IMR-90 (cell line): Measurements from ENCODE around the gene TAF10. TPM values are rescaled to one million over a fixed set of nuclear protein-coding genes. Genes with fewer than 3 reads are reported as not detected.

ENCODE experiments used
- ATAC-seq: fragments of 200-7000 bp; cut with Tn5 transposase; 2 replicates; pipeline ENCODE4 v1.9.1; 2020; ENCODE audit warnings: low read depth, mild to moderate bottlenecking, moderate library complexity
- BruUV-seq: library from RNA; stranded (reverse); fragments of 400-500 nt; replicated peaks from 2 replicates; lab custom pipeline; 2021; lab: Mats Ljungman, UMichigan
- CTCF ChIA-PET: fragments of 300-600 bp; formaldehyde crosslinking; extraction: SDS; loops from one replicate; lab custom pipeline; 2021; ENCODE audit warnings: antibody characterized with exemption; lab: Yijun Ruan, JAX
- POLR2A ChIA-PET: fragments of 300-600 bp; sonication (Branson Sonifier 250); formaldehyde crosslinking; loops from one replicate; lab custom pipeline; 2022; ENCODE audit warnings: antibody characterized with exemption; ENCODE audit not compliant: unreplicated experiment; lab: Charles Lee
- DNase-seq: peaks from one replicate; pipeline ENCODE4 v3.0.0; 2013
- H2AFZ ChIP-seq: replicated peaks from 2 replicates; pipeline ENCODE3; 2013; ENCODE audit warnings: low read length, mild to moderate bottlenecking; ENCODE audit not compliant: poor library complexity
- H2AK5ac ChIP-seq: 2 replicates; pipeline ENCODE4 v1.6.1; 2013; ENCODE audit warnings: low read depth, low read length, inconsistent platforms
- H2AK9ac ChIP-seq: replicated peaks from 2 replicates; pipeline ENCODE3; 2013; ENCODE audit warnings: mild to moderate bottlenecking, low read depth, low read length, moderate library complexity; ENCODE audit not compliant: poor library complexity
- H2BK120ac ChIP-seq: 2 replicates; pipeline ENCODE4 v1.6.1; 2013; ENCODE audit warnings: low read depth, low read length, inconsistent platforms
- H2BK15ac ChIP-seq: 3 replicates; pipeline ENCODE4 v1.6.1; 2013; ENCODE audit warnings: low read depth, low read length, inconsistent platforms
- H2BK20ac ChIP-seq: 2 replicates; pipeline ENCODE4 v1.6.1; 2013; ENCODE audit warnings: low read depth, mild to moderate bottlenecking, inconsistent platforms, low read length, moderate library complexity
- H2BK5ac ChIP-seq: 2 replicates; pipeline ENCODE4 v1.6.1; 2013; ENCODE audit warnings: mild to moderate bottlenecking, low read depth, low read length, inconsistent platforms; ENCODE audit not compliant: poor library complexity, severe bottlenecking
- H3K14ac ChIP-seq: replicated peaks from 2 replicates; pipeline ENCODE4 v1.6.1; 2013; ENCODE audit warnings: low read depth, low read length, inconsistent platforms
- H3K18ac ChIP-seq: 2 replicates; pipeline ENCODE4 v1.6.1; 2013; ENCODE audit warnings: low read depth, low read length, control low read depth
- H3K23ac ChIP-seq: 2 replicates; pipeline ENCODE4 v1.6.1; 2013; ENCODE audit warnings: low read depth, low read length, inconsistent platforms
- H3K27ac ChIP-seq: 2 replicates; pipeline ENCODE4 v1.5.1; 2013; ENCODE audit warnings: mild to moderate bottlenecking, control low read depth, low read length; ENCODE audit not compliant: insufficient read depth
- H3K27me3 ChIP-seq: 2 replicates; pipeline ENCODE4 v1.6.1; 2013; ENCODE audit warnings: low read length; ENCODE audit not compliant: control insufficient read depth, insufficient read depth
- H3K36me3 ChIP-seq: 2 replicates; pipeline ENCODE4 v1.6.1; 2013; ENCODE audit warnings: low read length, mixed read lengths; ENCODE audit not compliant: control insufficient read depth, insufficient read depth
- H3K4ac ChIP-seq: 2 replicates; pipeline ENCODE4 v1.6.1; 2013; ENCODE audit warnings: low read depth, low read length, inconsistent platforms
- H3K4me1 ChIP-seq: 2 replicates; pipeline ENCODE4 v1.6.1; 2013; ENCODE audit warnings: low read length, mixed read lengths; ENCODE audit not compliant: control insufficient read depth, insufficient read depth
- H3K4me2 ChIP-seq: 2 replicates; pipeline ENCODE4 v1.6.1; 2013; ENCODE audit warnings: low read depth, mild to moderate bottlenecking, control low read depth, low read length, moderate library complexity
- H3K4me3 ChIP-seq: 2 replicates; pipeline ENCODE4 v1.5.1; 2013; ENCODE audit warnings: low read depth, mild to moderate bottlenecking, control low read depth, low read length, moderate library complexity; ENCODE audit not compliant: insufficient read depth
- H3K56ac ChIP-seq: 2 replicates; pipeline ENCODE4 v1.6.1; 2013; ENCODE audit warnings: low read length, inconsistent platforms; ENCODE audit not compliant: insufficient read depth; ENCODE audit errors: extremely low read depth
- H3K79me1 ChIP-seq, 2 experiments: 2 replicates each; pipeline ENCODE4 v1.6.1; 2013; ENCODE audit warnings: low read length in 2 of 2, inconsistent platforms in 1 of 2, low read depth in 1 of 2
- H3K9ac ChIP-seq: 2 replicates; pipeline ENCODE4 v1.6.1; 2013; ENCODE audit warnings: low read depth, low read length, control low read depth
- H3K9me1 ChIP-seq: 2 replicates; pipeline ENCODE4 v1.6.1; 2013; ENCODE audit warnings: low read length, inconsistent platforms; ENCODE audit not compliant: insufficient read depth
- H3K9me3 ChIP-seq: 2 replicates; pipeline ENCODE4 v1.6.1; 2013; ENCODE audit warnings: low read length; ENCODE audit not compliant: control insufficient read depth, insufficient read depth
- H4K20me1 ChIP-seq: 2 replicates; pipeline ENCODE4 v1.6.1; 2013; ENCODE audit warnings: low read length, inconsistent platforms; ENCODE audit not compliant: insufficient read depth
- H4K5ac ChIP-seq: 2 replicates; pipeline ENCODE4 v1.6.1; 2013; ENCODE audit warnings: mild to moderate bottlenecking, low read depth, low read length, control low read depth
- H4K8ac ChIP-seq, 2 experiments: 2 replicates each; pipeline ENCODE4 v1.6.1; 2013; ENCODE audit warnings: low read depth in 2 of 2, low read length in 2 of 2, control low read depth in 1 of 2, inconsistent platforms in 1 of 2
- H4K91ac ChIP-seq: 2 replicates; pipeline ENCODE4 v1.6.1; 2013; ENCODE audit warnings: low read depth, low read length, inconsistent platforms; ENCODE audit not compliant: insufficient read depth
- BHLHE40 ChIP-seq: fragments of 150-350 bp; IDR thresholded peaks from 2 replicates; pipeline ENCODE4 v1.6.1; 2016; ENCODE audit warnings: mild to moderate bottlenecking, low read depth, low read length
- CEBPB ChIP-seq: IDR thresholded peaks from 2 replicates; pipeline ENCODE4 v1.6.1; 2012; ENCODE audit warnings: low read depth, low read length, improper control_type of control experiment
- CHD1 ChIP-seq: IDR thresholded peaks from 2 replicates; pipeline ENCODE4 v1.6.1; 2012; ENCODE audit warnings: low read depth, low read length, improper control_type of control experiment
- FOS ChIP-seq: fragments of 150-350 bp; IDR thresholded peaks from 2 replicates; pipeline ENCODE4 v1.6.1; 2016; ENCODE audit warnings: low read depth, low read length
- MAFK ChIP-seq: IDR thresholded peaks from 2 replicates; pipeline ENCODE4 v1.6.1; 2012; ENCODE audit warnings: low read depth, low read length, improper control_type of control experiment
- MAZ ChIP-seq: IDR thresholded peaks from 2 replicates; pipeline ENCODE4 v1.6.1; 2012; ENCODE audit warnings: low read depth, mild to moderate bottlenecking, low read length, improper control_type of control experiment, moderate library complexity, borderline replicate concordance
- MXI1 ChIP-seq: IDR thresholded peaks from 2 replicates; pipeline ENCODE4 v1.6.1; 2012; ENCODE audit warnings: low read depth, mild to moderate bottlenecking, low read length, moderate library complexity, borderline replicate concordance
- NFE2L2 ChIP-seq: fragments of 150-350 bp; IDR thresholded peaks from 2 replicates; pipeline ENCODE4 v1.6.1; 2016; ENCODE audit warnings: low read depth, mild to moderate bottlenecking, low read length
- POLR2A ChIP-seq: IDR thresholded peaks from 2 replicates; pipeline ENCODE4 v1.6.1; 2012; ENCODE audit warnings: mild to moderate bottlenecking, low read depth, low read length
- RAD21 ChIP-seq: IDR thresholded peaks from 2 replicates; pipeline ENCODE4 v1.6.1; 2012; ENCODE audit warnings: low read length, improper control_type of control experiment
- RCOR1 ChIP-seq: IDR thresholded peaks from 2 replicates; pipeline ENCODE4 v1.6.1; 2012; ENCODE audit warnings: mild to moderate bottlenecking, low read length, improper control_type of control experiment; ENCODE audit not compliant: insufficient replicate concordance
- RFX5 ChIP-seq: IDR thresholded peaks from 2 replicates; pipeline ENCODE4 v1.8.0; 2012; ENCODE audit warnings: low read depth, mild to moderate bottlenecking, low read length, moderate library complexity
- SMC3 ChIP-seq: fragments of 150-350 bp; IDR thresholded peaks from 2 replicates; pipeline ENCODE4 v1.6.1; 2016; ENCODE audit warnings: low read depth, mild to moderate bottlenecking, antibody characterized with exemption, low read length, moderate library complexity
- WGBS, 2 experiments: methylation state at CpG; one replicate each; pipeline versions ENCODE4 v1.1.5 to v1.1.7; 2013; ENCODE audit warnings: missing lambda C conversion rate in 2 of 2; ENCODE audit not compliant: insufficient read length in 1 of 2; ENCODE audit errors: extremely low coverage in 2 of 2; 5-methylcytosine and 5-hydroxymethylcytosine counted together
- dilution Hi-C: fragments of 300-500 bp; cut with HindIII; formaldehyde crosslinking; loops from one replicate; pipeline ENCODE4 v1.14.3; 2018; ENCODE audit warnings: low sequenced_read_pairs; ENCODE audit not compliant: unreplicated experiment
- in situ Hi-C: fragments of 300-500 bp; cut with MboI; formaldehyde crosslinking; loops from 3 replicates; pipeline ENCODE4 v1.14.3; 2019; ENCODE audit warnings: low sequenced_read_pairs, inconsistent platforms, mixed read lengths
- intact Hi-C: fragments of 100-400 bp; cut with micrococcal nuclease; formaldehyde crosslinking; loops from 2 replicates; pipeline ENCODE4 v1.10.0; 2022
- polyA plus RNA-seq, 3 experiments: library from polyadenylated mRNA; depleted of rRNA; stranded (reverse); fragments of >200 nt; gene quantifications; 2 replicates each; pipeline ENCODE4 v1.2.3, GENCODE V29; 2012; ENCODE audit warnings: low replicate concordance in 1 of 3
- total RNA-seq: library from RNA; depleted of rRNA; stranded (reverse); fragments of >200 nt; gene quantifications from 2 replicates; pipeline ENCODE4 v1.2.3, GENCODE V29; 2012
- TF ChIP-seq, protein P1 (sequence below): conservative IDR thresholded peaks from 2 replicates; pipeline ENCODE4 v1.5.1; 2012; ENCODE audit warnings: mild to moderate bottlenecking, low read depth, low read length, improper control_type of control experiment
- TF ChIP-seq, protein P2 (sequence below): fragments of 150-350 bp; IDR thresholded peaks from 2 replicates; pipeline ENCODE4 v1.6.1; 2016; ENCODE audit warnings: low read depth, mild to moderate bottlenecking, low read length, moderate library complexity, borderline replicate concordance
- TF ChIP-seq, protein P3 (sequence below): fragments of 150-350 bp; IDR thresholded peaks from 2 replicates; pipeline ENCODE4 v1.6.1; 2017; ENCODE audit warnings: mild to moderate bottlenecking, antibody characterized with exemption, low read length, low read depth

TAF10 gene
- total and polyA plus RNA-seq, 2 of the 4 experiments (the other 2 are of a cell fraction): 18.6 to 132 TPM

DNA sequence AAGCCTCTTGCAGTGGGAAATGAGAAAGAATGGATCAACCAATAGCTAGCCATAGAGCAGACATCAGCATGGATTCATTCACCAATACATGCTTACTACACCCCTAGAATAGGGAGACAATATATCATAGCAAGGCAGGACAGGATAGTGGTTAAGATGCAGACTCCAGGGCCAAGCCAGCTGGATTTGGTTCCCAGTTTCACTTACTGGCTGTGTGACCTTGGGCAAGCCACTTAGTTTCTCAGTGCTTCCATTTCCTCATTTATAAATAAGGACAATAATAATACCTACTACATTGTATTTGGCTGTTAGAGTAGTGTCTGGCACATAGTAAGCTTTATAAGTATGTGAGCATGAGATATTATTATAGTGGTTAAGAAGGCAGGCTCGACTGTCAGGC lies 36.5 kb upstream of the TAF10 start:
- Histone ChIP-seq H2BK120ac (no peak overlapping the region), H2BK20ac (no peak overlapping the region), H3K18ac (no peak overlapping the region), H3K27ac (no peak overlapping the region), H3K9me3 (no peaks in the 10 kb centered on the region), H2AFZ (no peak overlapping the region), H3K14ac (no peak overlapping the region), H3K36me3 (peaks cover 4% of the 10 kb centered on the region; the same call in 1 of the 2 replicates), H3K4me3 (no peak overlapping the region), H3K56ac (no peak overlapping the region), H4K20me1 (peaks cover 7% of the 10 kb centered on the region; the same call in 1 of the 2 replicates), H3K27me3 (0 out of 2 replicates have a peak, but pooled peaks cover 4% of the 10 kb centered on the region), H4K8ac (no peak overlapping the region), H3K4ac (no peak overlapping the region), H3K9me1 (peaks cover 29% of the 10 kb centered on the region), H2BK15ac (no peak overlapping the region), H3K4me1 (peaks cover 16% of the 10 kb centered on the region), H2BK5ac (no peak overlapping the region), H3K79me1 (peaks cover 5 to 39% of the 10 kb centered on the region in 2 experiments; a peak in 3 of 4 replicates), H4K91ac (no peak overlapping the region), H3K9ac (no peak overlapping the region), H2AK9ac (no peak overlapping the region), H3K23ac (0 out of 2 replicates have a peak overlapping the region, but pooled peaks have one; percentile 26), H3K4me2 (no peak overlapping the region), H2AK5ac (no peak overlapping the region), H4K5ac (no peak overlapping the region)
- TF ChIP-seq NFE2L2 (no peak), SMC3 (no peak), CHD1 (no peak), MXI1 (no peak), RAD21 (no peak), BHLHE40 (no peak), FOS (no peak), RCOR1 (no peak), CEBPB (no peak), MAFK (no peak), RFX5 (no peak), POLR2A (no peak), MAZ (no peak)
- TF ChIP-seq, protein P1, sequence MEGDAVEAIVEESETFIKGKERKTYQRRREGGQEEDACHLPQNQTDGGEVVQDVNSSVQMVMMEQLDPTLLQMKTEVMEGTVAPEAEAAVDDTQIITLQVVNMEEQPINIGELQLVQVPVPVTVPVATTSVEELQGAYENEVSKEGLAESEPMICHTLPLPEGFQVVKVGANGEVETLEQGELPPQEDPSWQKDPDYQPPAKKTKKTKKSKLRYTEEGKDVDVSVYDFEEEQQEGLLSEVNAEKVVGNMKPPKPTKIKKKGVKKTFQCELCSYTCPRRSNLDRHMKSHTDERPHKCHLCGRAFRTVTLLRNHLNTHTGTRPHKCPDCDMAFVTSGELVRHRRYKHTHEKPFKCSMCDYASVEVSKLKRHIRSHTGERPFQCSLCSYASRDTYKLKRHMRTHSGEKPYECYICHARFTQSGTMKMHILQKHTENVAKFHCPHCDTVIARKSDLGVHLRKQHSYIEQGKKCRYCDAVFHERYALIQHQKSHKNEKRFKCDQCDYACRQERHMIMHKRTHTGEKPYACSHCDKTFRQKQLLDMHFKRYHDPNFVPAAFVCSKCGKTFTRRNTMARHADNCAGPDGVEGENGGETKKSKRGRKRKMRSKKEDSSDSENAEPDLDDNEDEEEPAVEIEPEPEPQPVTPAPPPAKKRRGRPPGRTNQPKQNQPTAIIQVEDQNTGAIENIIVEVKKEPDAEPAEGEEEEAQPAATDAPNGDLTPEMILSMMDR: no peak
- TF ChIP-seq, protein P2, sequence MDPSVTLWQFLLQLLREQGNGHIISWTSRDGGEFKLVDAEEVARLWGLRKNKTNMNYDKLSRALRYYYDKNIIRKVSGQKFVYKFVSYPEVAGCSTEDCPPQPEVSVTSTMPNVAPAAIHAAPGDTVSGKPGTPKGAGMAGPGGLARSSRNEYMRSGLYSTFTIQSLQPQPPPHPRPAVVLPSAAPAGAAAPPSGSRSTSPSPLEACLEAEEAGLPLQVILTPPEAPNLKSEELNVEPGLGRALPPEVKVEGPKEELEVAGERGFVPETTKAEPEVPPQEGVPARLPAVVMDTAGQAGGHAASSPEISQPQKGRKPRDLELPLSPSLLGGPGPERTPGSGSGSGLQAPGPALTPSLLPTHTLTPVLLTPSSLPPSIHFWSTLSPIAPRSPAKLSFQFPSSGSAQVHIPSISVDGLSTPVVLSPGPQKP: no peak
- TF ChIP-seq, protein P3, sequence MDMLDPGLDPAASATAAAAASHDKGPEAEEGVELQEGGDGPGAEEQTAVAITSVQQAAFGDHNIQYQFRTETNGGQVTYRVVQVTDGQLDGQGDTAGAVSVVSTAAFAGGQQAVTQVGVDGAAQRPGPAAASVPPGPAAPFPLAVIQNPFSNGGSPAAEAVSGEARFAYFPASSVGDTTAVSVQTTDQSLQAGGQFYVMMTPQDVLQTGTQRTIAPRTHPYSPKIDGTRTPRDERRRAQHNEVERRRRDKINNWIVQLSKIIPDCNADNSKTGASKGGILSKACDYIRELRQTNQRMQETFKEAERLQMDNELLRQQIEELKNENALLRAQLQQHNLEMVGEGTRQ: no peak
- in situ Hi-C loops: no loop called here
- ATAC-seq (no peak), DNase-seq (no peak)
- intact Hi-C loops: no loop called here
- ChIA-PET CTCF (interaction anchor here (1.1 kb wide), 1 partner anchor 35 kb away, joined by 4 read pairs; the partner anchor contains the start of gene MRPL17), POLR2A (no interaction called here)
- dilution Hi-C loops: no loop called here
- BruUV-seq: no TSS peak
- WGBS, 2 experiments: no CpG with 5 or more reads among the region's 1 CpG
